ENCODE results near the gene MTMR10.

MTMR10 gene

GRCh38 chr15:30895461-30896210 lies 95.8 kb downstream of the MTMR10 start:
- Histone ChIP-seq H3K9ac (ENCODE audit: low read length) (no peak overlapping the region), H3K79me2 (ENCODE audit: low read length) (no peaks in the 10 kb centered on the region), H3K4me3 (ENCODE audit: low read length) (no peak overlapping the region), H2AFZ (ENCODE audit: low read length) (no peak overlapping the region), H3K9me2 (replicated peaks; ENCODE audit: insufficient read depth, low read length) (no peaks in the 10 kb centered on the region), H3K27ac (ENCODE audit: low read length) (no peak overlapping the region), H3K4me2 (ENCODE audit: low read depth, low read length) (no peak overlapping the region), H3K27me3 (replicated peaks; ENCODE audit: insufficient read depth, low read length) (no peaks in the 10 kb centered on the region), H4K20me1 (ENCODE audit: insufficient read depth, low read length) (no peaks in the 10 kb centered on the region), H3K4me1 (ENCODE audit: low read length) (peaks cover 7% of the 10 kb centered on the region), H3F3A (ENCODE audit: insufficient read depth, low read length) (no peaks in the 10 kb centered on the region), H3K9me3 (replicated peaks; ENCODE audit: insufficient read depth, low read length) (no peaks in the 10 kb centered on the region), H3K36me3 (replicated peaks; ENCODE audit: insufficient read depth, low read length) (no peaks in the 10 kb centered on the region)
- DNase-seq: no peak
- no peak for TF ChIP-seq EZH2 (optimal IDR thresholded peaks at IDR 0.05; ENCODE audit: low read depth, low read length)
- TF ChIP-seq CTCF (IDR thresholded peaks at IDR 0.05; ENCODE audit: low read length): no peak
- TF ChIP-seq EZH2phosphoT487 (IDR thresholded peaks at IDR 0.05; ENCODE audit: low read length): no peak

- no peaks in the 10 kb centered on the region for H3K9me2 ChIP-seq (replicated peaks; ENCODE audit: insufficient read depth, low read length)
- no peak overlapping the region for H3K27ac ChIP-seq (ENCODE audit: low read length)
- H3K27me3 ChIP-seq (replicated peaks; ENCODE audit: insufficient read depth, low read length): no peaks in the 10 kb centered on the region
- no peak for TF ChIP-seq EZH2 (optimal IDR thresholded peaks at IDR 0.05; ENCODE audit: low read depth, low read length)
- TF ChIP-seq EZH2phosphoT487 (IDR thresholded peaks at IDR 0.05; ENCODE audit: low read length): no peak
- no peak for TF ChIP-seq CTCF (IDR thresholded peaks at IDR 0.05; ENCODE audit: low read length)
- H3K4me1 ChIP-seq (ENCODE audit: low read length): no peaks in the 10 kb centered on the region
- no peak overlapping the region for H2AFZ ChIP-seq (ENCODE audit: low read length)
- H4K20me1 ChIP-seq (ENCODE audit: insufficient read depth, low read length): no peaks in the 10 kb centered on the region
- no peak for DNase-seq
- no peak overlapping the region for H3K4me2 ChIP-seq (ENCODE audit: low read depth, low read length)
- no peak overlapping the region for H3K4me3 ChIP-seq (ENCODE audit: low read length)
- no peaks in the 10 kb centered on the region for H3K79me2 ChIP-seq (ENCODE audit: low read length)
- H3K36me3 ChIP-seq (replicated peaks; ENCODE audit: insufficient read depth, low read length): no peaks in the 10 kb centered on the region
- H3F3A ChIP-seq (ENCODE audit: insufficient read depth, low read length): no peaks in the 10 kb centered on the region
- H3K9me3 ChIP-seq (replicated peaks; ENCODE audit: insufficient read depth, low read length): no peaks in the 10 kb centered on the region
- H3K9ac ChIP-seq (ENCODE audit: low read length): no peak overlapping the region
These were observed 102.2 kb downstream of the MTMR10 start for GRCh38 chr15:30889196-30889595.
